Fibroblast of lung (primary cell): ENCODE data around the gene TSC1.

Experiments
- CTCF ChIP-seq, 2 donors: IDR thresholded peaks in 1 of 2; conservative IDR thresholded peaks in 1 of 2; 1 replicate in 1 of 2; 2 replicates in 1 of 2; pipeline ENCODE4 v1.5.1; 2011 to 2012; ENCODE audit warnings: low read length in 2 of 2, control low read depth in 1 of 2, inconsistent platforms in 1 of 2, low read depth in 1 of 2, mild to moderate bottlenecking in 1 of 2
- EZH2 ChIP-seq: IDR thresholded peaks from 2 replicates; pipeline ENCODE4 v1.5.1; 2012; ENCODE audit warnings: low read length, control low read depth, mild to moderate bottlenecking; ENCODE audit errors: missing control alignments

- no peak for TF ChIP-seq CTCF (conservative IDR thresholded peaks at IDR 0.05 in 1 of 2, IDR thresholded peaks at IDR 0.05 in 1 of 2; ENCODE audit: low read depth in 1 of 2, low read length in 2 of 2)
- TF ChIP-seq EZH2 = no peak
These were observed 49.3 kb downstream of the TSC1 start for GRCh38 chr9:132894862-132895835.
